Measurements from ENCODE around the gene NOL4L.

DNA sequence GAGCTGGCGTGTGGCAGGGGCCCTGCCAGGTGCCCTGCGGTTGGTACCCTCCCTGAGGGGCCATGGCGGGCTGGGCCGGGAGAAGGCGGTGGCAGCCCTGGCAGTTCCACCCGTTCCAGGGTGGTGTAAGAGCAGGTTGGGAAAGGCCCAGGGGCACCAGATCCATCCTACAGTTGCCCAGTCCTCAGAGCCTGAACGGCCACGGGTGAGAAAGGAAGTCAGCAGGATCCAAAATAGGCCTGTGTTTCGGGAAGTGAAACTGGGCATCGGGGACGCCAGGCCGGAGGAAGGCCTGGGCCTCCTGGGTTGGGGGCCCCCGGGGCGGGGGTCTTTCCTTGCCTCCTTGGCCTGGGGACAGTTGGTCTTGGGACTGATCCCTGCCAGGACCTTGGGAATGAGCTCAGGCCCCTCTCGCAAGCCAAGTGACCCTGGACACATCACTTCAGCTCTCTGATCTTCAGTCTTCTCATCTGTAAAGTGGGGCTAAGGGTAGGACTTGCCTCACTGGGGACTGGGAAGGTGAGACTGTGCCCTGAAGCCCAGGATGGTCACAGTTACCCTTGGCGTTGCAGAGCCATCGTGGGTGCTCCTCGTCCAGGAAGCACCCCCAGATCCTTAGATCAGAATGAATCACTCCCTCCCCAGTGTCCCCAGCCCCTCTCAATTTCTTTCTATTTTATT lies 18.1 kb upstream of the NOL4L start:
- TF ChIP-seq, protein P1, sequence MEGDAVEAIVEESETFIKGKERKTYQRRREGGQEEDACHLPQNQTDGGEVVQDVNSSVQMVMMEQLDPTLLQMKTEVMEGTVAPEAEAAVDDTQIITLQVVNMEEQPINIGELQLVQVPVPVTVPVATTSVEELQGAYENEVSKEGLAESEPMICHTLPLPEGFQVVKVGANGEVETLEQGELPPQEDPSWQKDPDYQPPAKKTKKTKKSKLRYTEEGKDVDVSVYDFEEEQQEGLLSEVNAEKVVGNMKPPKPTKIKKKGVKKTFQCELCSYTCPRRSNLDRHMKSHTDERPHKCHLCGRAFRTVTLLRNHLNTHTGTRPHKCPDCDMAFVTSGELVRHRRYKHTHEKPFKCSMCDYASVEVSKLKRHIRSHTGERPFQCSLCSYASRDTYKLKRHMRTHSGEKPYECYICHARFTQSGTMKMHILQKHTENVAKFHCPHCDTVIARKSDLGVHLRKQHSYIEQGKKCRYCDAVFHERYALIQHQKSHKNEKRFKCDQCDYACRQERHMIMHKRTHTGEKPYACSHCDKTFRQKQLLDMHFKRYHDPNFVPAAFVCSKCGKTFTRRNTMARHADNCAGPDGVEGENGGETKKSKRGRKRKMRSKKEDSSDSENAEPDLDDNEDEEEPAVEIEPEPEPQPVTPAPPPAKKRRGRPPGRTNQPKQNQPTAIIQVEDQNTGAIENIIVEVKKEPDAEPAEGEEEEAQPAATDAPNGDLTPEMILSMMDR (IDR thresholded peaks at IDR 0.05; ENCODE audit: low read depth, low read length) = no peak
- no peak for TF ChIP-seq POLR2A (IDR thresholded peaks at IDR 0.05; ENCODE audit: extremely low read depth, insufficient read length)
- TF ChIP-seq MYC (IDR thresholded peaks at IDR 0.05; ENCODE audit: low read depth, low read length) = no peak

Data from NB4 (cell line).